GM18508 (cell line): ENCODE measurements around the gene MRPS17.

Source experiments
- ATAC-seq: cut with Tn5 transposase; IDR thresholded peaks from one replicate; pipeline ENCODE4 v1.9.1; 2021; ENCODE audit warnings: moderate number of reproducible peaks; ENCODE audit not compliant: insufficient read depth, unreplicated experiment

Gene MRPS17

GRCh38 chr7:55970561-55970960, 18.9 kb downstream of the MRPS17 start:
- ATAC-seq = no peak

- no peak for ATAC-seq
These were observed 19.3 kb downstream of the MRPS17 start for GRCh38 chr7:55970978-55971377.

- ATAC-seq = no peak
These were observed 22.1 kb downstream of the MRPS17 start for GRCh38 chr7:55973747-55974250.

- ATAC-seq = no peak
These were observed 24.4 kb downstream of the MRPS17 start for GRCh38 chr7:55975988-55976633.

- no peak for ATAC-seq
These were observed 26.2 kb downstream of the MRPS17 start for GRCh38 chr7:55977831-55978230.

GRCh38 chr7:55980266-55980665, 28.6 kb downstream of the MRPS17 start:
- no peak for ATAC-seq

- no peak for ATAC-seq
These were observed 31.9 kb downstream of the MRPS17 start for GRCh38 chr7:55983537-55983936.

- no peak for ATAC-seq
These were observed 40.7 kb downstream of the MRPS17 start for GRCh38 chr7:55992346-55992745.

- no peak for ATAC-seq
These were observed 45.3 kb downstream of the MRPS17 start for GRCh38 chr7:55996856-55997500.

- ATAC-seq = no peak
These were observed 52.1 kb downstream of the MRPS17 start for GRCh38 chr7:56003749-56004148.
